VCaP (cell line): ENCODE measurements around the gene C1orf159.
"Not testable (repeated sequence)": the region's sequence is repeated elsewhere in the genome, so short reads cannot be mapped to it uniquely, and the experiment has no call there.

Experiments
- H3K27ac ChIP-seq: fragments of 450-650 bp; 2 replicates; pipeline ENCODE4 v1.5.1; 2017
- CTCF ChIP-seq: fragments of 450-650 bp; conservative IDR thresholded peaks from 2 replicates; pipeline ENCODE4 v1.5.1; 2017; ENCODE audit warnings: mild to moderate bottlenecking, moderate library complexity

C1orf159 gene

GRCh38 chr1:1155258-1155657 is 39.4 kb upstream of the C1orf159 start:
- TF ChIP-seq CTCF = no peak
- no peak overlapping the region for H3K27ac ChIP-seq

GRCh38 chr1:1153874-1154273 is 38.0 kb upstream of the C1orf159 start:
- peak overlapping the region; percentile 57 for H3K27ac ChIP-seq
- no peak for TF ChIP-seq CTCF

- peak overlapping the region; percentile 57; the same call in 1 of the 2 replicates for H3K27ac ChIP-seq
Measured at GRCh38 chr1:1153215-1153614, 37.3 kb upstream of the C1orf159 start.

- H3K27ac ChIP-seq = not testable (repeated sequence)
Measured at GRCh38 chr1:1152431-1152830, 36.5 kb upstream of the C1orf159 start.

GRCh38 chr1:1151306-1151705 is 35.4 kb upstream of the C1orf159 start:
- TF ChIP-seq CTCF = no peak
- no peak overlapping the region for H3K27ac ChIP-seq

GRCh38 chr1:1150100-1150499 is 34.2 kb upstream of the C1orf159 start:
- H3K27ac ChIP-seq = no peak overlapping the region
- TF ChIP-seq CTCF = no peak

- TF ChIP-seq CTCF = no peak
- H3K27ac ChIP-seq = no peak overlapping the region
Measured at GRCh38 chr1:1149416-1149815, 33.5 kb upstream of the C1orf159 start.

- no peak overlapping the region for H3K27ac ChIP-seq
- TF ChIP-seq CTCF = no peak
Measured at GRCh38 chr1:1148569-1148968, 32.7 kb upstream of the C1orf159 start.

- H3K27ac ChIP-seq = no peak overlapping the region
- TF ChIP-seq CTCF = no peak
Measured at GRCh38 chr1:1148061-1148460, 32.2 kb upstream of the C1orf159 start.
